Ovary (tissue), 3 donors: ENCODE results near the gene PDK4.
"Not testable (repeated sequence)": the region's sequence is repeated elsewhere in the genome, so short reads cannot be mapped to it uniquely, and the experiment has no call there.

Experiments used
- CTCF ChIP-seq, 3 donors: fragments of 450-650 bp in 2 of 3; fragments of 200-600 bp in 1 of 3; IDR thresholded peaks; one replicate each; pipeline versions ENCODE4 v1.5.1 to v1.8.0; 2016 to 2022; ENCODE audit warnings: antibody characterized with exemption in 3 of 3, mild to moderate bottlenecking in 1 of 3
- EP300 ChIP-seq: sonication (generic); formaldehyde crosslinking; IDR thresholded peaks from one replicate; pipeline ENCODE4 v1.6.1; 2017; ENCODE audit warnings: antibody characterized with exemption
- POLR2A ChIP-seq: fragments of 450-650 bp; IDR thresholded peaks from one replicate; pipeline ENCODE4 v1.6.1; 2017; ENCODE audit warnings: antibody characterized with exemption, mild to moderate bottlenecking, moderate library complexity
- donor health status: DM: no; HTN: no; CAD: no.

GRCh38 chr7:95552010-95552926 lies 44.0 kb downstream of the PDK4 start:
- TF ChIP-seq CTCF (IDR thresholded peaks at IDR 0.05); POLR2A; EP300: not testable (repeated sequence)
